HG03432 (cell line): ENCODE measurements around the gene MEGF11.

Source experiments
- ATAC-seq: cut with Tn5 transposase; IDR thresholded peaks from one replicate; pipeline ENCODE4 v1.9.1; 2021; ENCODE audit warnings: mild to moderate bottlenecking, moderate library complexity; ENCODE audit not compliant: unreplicated experiment

Gene MEGF11

GRCh38 chr15:66241087-66241907 is 12.3 kb downstream of the MEGF11 start:
- no peak for ATAC-seq

GRCh38 chr15:66240240-66240794 is 13.2 kb downstream of the MEGF11 start:
- ATAC-seq = no peak

- ATAC-seq = no peak
Measured at GRCh38 chr15:66239514-66239913, 14.0 kb downstream of the MEGF11 start.

GRCh38 chr15:66238318-66238717 is 15.2 kb downstream of the MEGF11 start:
- ATAC-seq = no peak

- ATAC-seq = no peak
Measured at GRCh38 chr15:66237513-66238235, 15.9 kb downstream of the MEGF11 start.

GRCh38 chr15:66236806-66237375 is 16.7 kb downstream of the MEGF11 start:
- ATAC-seq = no peak

- no peak for ATAC-seq
Measured at GRCh38 chr15:66235866-66236265, 17.7 kb downstream of the MEGF11 start.

- no peak for ATAC-seq
Measured at GRCh38 chr15:66234798-66235197, 18.8 kb downstream of the MEGF11 start.

- ATAC-seq = no peak
Measured at GRCh38 chr15:66233487-66234415, 19.8 kb downstream of the MEGF11 start.

- no peak for ATAC-seq
Measured at GRCh38 chr15:66232267-66232625, 21.3 kb downstream of the MEGF11 start.

- no peak for ATAC-seq
Measured at GRCh38 chr15:66231394-66232266, 21.9 kb downstream of the MEGF11 start.

- ATAC-seq = no peak
Measured at GRCh38 chr15:66229790-66230465, 23.6 kb downstream of the MEGF11 start.

GRCh38 chr15:66228807-66229735 is 24.5 kb downstream of the MEGF11 start:
- no peak for ATAC-seq

- no peak for ATAC-seq
Measured at GRCh38 chr15:66226736-66227135, 26.8 kb downstream of the MEGF11 start.

GRCh38 chr15:66225656-66226274 is 27.8 kb downstream of the MEGF11 start:
- ATAC-seq = no peak

GRCh38 chr15:66224946-66225345 is 28.6 kb downstream of the MEGF11 start:
- no peak for ATAC-seq
